GM21825 (cell line): ENCODE measurements around the gene NACC1.
"Not testable (repeated sequence)": the region's sequence is repeated elsewhere in the genome, so short reads cannot be mapped to it uniquely, and the experiment has no call there.

ENCODE experiments used
- ATAC-seq: cut with Tn5 transposase; IDR thresholded peaks from one replicate; pipeline ENCODE4 v1.9.1; 2021; ENCODE audit warnings: mild to moderate bottlenecking, moderate library complexity; ENCODE audit not compliant: unreplicated experiment

Gene NACC1

GRCh38 chr19:13138171-13138915 lies 20.3 kb downstream of the NACC1 start:
- ATAC-seq = no peak

GRCh38 chr19:13138916-13139198 lies 20.8 kb downstream of the NACC1 start:
- ATAC-seq = no peak

- no peak for ATAC-seq
These were observed 21.7 kb downstream of the NACC1 start for GRCh38 chr19:13139633-13140311.

GRCh38 chr19:13146763-13147563 lies 28.9 kb downstream of the NACC1 start:
- no peak for ATAC-seq

DNA sequence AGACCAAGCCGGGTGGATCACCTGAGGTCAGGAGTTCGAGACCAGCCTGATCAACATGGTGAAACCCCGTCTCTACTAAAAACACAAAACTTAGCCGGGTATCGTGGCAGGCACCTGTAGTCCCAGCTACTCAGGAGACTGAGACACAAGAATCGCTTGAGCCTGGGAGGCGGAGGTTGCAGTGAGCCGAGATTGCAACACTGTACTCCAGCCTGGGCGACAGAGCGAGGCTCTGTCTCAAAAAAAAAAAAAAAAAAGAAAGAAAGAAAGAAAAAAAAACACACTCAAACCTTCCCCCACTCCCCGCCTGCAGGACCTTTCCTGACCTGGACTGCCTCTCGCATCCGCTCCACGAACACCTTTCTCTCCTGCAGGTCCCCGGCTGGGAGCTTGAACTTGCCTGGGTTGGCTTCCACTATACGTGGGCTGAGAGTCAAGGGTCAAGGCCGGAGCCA lies 31.1 kb downstream of the NACC1 start:
- ATAC-seq = not testable (repeated sequence)

GRCh38 chr19:13149628-13150186 lies 31.6 kb downstream of the NACC1 start:
- no peak for ATAC-seq

DNA sequence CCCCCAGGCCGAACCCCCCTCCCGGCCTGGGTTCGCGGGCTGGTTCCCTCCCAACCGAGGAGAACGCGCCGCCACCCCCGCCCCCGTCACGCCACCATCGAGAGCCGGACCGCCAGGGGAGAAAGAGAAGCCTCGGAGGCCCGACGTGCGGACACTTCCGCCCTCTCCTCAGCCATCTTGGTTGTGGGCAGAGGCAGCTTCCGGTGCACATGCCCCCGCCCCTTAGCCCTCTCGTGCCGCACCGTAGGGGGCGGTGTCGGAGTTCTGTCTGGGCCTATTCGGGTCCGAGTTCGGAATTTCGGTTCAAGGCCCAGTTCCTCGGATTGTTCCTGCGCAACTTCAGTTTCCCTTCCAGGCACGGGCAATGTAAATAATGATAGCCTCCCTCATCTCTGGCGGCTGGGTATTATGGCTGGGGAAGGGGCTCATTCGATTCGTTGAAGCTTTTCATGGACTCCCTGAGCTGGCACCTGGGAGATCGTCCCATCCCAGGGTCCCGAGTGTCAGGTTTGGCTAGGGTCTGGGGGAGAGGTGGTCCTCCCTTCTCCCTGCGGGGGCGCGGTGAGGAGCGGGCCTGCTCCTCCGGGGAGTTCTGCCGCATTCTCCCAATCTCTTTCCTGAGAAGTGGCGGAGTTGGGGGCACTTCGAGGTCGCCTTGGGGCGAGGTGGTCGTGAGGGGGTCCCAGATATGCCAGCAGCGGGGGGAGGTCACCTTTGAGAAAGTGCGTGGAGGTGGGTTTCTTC lies 32.3 kb downstream of the NACC1 start, which contains the start of the genes IER2 and STX10:
TSS of gene IER2 (plus strand) at position 225 of the 744 bp plus-strand sequence. CDS start 2,776 bp downstream, outside the sequence.
TSS of gene STX10 (minus strand) at position 189 of the 744 bp plus-strand sequence. CDS start 202 bp downstream, outside the sequence.
- peak; percentile 29 for ATAC-seq

DNA sequence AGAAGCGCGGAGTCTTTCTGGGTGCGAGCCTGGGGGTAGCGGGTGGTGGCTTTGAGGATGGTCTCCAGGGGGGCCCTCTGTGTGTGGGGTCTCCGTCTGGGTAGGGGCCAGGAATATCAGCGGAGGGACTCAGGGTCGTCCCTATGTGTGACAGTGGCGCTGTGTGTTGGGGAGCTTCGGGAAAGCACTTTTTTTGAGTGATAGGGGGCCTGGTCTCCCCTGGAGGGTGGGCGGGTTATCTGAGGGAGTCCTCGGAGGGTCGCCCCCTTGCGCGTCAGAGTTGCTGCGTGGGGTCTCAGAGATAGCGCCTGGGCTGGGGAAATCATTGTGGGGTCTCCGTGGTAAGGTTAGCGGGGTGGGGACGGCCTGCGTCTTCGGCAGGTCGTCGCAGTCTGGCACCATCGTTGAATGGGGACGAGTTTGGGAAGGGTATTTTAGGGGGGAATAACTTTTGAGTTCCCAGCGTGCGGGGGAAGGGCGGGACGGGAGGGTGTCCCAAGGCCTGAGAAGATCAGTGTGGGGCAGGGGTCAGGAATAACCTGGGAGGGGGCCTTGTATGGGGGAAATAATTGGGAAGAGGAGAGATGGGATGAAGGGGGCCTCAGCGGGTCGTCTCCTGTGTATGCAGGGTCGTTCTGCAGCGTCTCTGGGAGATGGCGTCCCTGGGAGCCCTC lies 33.0 kb downstream of the NACC1 start:
- no peak for ATAC-seq

- ATAC-seq = peak; percentile 35
These were observed 33.7 kb downstream of the NACC1 start for GRCh38 chr19:13151605-13152355.

GRCh38 chr19:13152356-13152973 lies 34.4 kb downstream of the NACC1 start:
- peak; percentile 4 for ATAC-seq

DNA sequence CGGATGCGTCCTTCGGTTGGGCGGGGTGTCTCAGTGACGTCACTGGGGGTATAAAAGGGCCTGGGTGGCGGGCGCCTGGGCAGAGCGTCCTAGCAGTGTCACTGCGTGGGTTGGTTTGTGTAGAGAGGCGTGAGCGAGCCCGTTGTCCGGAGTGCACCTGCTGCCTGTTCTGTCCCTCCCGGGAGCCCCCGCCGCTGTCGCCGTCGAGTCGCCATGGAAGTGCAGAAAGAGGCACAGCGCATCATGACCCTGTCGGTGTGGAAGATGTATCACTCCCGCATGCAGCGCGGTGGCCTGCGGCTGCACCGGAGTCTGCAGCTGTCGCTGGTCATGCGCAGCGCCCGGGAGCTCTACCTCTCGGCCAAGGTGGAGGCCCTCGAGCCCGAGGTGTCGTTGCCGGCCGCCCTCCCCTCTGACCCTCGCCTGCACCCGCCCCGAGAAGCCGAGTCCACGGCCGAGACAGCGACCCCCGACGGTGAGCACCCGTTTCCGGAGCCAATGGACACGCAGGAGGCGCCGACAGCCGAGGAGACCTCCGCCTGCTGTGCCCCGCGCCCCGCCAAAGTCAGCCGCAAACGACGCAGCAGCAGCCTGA lies 35.0 kb downstream of the NACC1 start:
- ATAC-seq = peak; percentile 25

GRCh38 chr19:13153569-13154240 lies 35.6 kb downstream of the NACC1 start:
- no peak for ATAC-seq

DNA sequence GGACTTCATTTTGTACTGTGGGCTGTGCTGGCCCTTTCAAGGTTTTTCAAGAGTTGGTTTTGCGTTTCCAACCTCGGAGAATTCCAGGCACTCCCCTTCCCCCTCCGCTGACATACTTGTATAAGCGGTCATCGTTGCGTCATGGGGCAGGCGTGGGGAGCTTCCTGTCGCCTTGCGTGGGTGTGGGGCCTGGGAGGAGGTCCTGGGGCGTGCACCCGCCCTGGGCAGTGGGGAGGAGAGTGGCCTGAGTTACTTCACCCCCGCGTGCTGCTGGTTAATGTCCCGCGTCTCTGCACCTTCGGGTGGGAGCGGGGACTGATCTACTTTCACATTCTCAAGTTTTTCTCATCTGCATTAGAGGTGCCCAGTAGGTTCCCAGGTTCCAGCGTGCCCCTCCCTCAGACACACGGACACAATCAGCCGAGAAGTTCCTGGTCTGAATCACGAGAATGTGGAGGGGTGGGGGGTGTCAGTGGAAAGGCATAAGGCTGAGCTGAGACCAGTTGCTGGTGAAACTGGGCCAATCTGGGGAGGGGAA lies 36.2 kb downstream of the NACC1 start:
- no peak for ATAC-seq

DNA sequence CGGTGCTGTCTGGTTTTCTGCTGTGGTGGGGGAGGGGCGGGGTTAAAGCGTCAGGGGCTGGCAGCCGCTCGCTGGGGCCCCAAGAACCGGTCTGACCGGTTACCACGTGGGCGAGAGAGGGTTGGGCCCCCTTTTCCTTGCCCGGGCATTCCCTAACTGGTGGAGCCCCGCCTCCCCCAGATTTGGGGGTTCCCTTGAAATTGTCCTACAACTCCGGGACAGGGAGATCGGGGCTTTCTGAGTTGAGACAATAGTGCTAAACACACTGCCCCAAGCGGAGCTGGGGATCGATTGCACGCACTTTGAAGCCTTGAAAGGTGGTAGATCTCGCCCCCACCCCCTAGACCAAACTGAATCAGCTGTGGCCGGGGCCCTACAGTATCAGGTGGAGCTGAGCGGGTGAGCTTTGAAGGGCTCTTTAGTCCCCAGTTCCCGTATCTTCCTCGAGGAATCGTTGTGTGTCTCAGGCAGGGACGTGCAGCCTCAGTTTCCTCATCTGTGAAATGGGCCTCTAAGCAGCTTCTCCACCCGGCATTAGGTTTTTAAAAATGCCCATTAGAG lies 36.9 kb downstream of the NACC1 start:
- no peak for ATAC-seq

DNA sequence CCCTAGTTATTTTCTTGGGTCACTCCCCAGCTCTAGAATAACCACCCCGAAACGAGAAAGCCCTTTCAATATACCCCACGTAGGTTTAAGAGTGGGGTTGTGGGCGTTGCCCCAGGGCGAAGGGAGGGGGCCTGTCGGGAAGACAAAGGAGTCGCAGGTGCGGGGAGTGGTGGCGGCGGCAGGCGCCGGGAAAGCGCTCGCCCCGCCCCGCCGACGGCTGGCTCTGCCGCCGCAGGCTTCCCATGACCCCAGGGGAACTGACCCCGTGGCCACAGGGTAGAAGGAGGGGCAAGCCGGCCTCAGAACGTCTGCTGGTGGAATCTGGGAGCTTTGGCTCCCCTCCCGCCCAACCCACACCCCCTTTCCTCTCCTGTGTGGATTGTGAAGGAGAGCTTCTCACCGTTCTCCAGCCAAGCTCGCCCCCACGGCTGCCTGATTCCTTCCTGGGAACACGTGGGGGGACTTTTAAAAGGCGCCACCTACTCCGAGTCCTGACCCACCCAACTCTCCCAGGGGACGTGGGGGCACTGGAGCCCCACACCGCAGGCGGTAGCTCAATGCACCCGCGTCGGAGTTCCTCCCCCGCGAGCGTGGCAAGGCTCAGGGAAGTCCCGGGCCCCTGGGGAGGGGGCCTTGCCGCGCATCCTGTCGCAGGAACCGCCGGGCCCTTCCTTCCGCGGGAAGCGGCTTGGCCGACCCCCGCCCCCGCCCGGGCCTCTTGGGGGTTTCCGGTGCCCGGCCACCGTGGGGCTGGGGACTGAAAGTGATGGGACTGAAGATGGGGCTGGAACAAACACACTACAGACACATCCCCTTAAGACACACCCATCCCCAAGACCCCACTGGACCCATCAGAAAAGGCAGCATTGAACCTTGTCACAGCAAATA lies 37.7 kb downstream of the NACC1 start:
- ATAC-seq = no peak

DNA sequence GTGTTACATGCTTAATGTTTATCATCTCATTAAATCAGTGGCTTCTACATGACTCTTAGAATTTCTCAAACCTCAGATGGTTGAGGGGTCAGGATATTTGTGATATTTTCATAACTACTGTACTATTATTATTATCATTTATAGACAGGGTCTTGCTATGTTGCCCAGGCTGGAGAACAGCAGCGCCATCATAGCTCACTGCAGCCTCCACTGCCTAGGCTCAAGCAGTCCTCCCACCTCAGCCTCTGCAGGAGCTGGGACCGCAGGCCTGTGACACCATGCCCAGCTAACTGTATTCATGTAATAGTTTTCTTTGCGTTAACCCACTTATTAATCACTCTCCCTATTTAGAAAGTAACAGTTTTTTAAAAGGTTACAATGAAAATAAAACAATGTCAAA lies 41.6 kb downstream of the NACC1 start:
- no peak for ATAC-seq
